Osteoblast (primary cell): ENCODE results near the gene ATP7B. TPM values are rescaled to one million over a fixed set of nuclear protein-coding genes. Genes with fewer than 3 reads are reported as not detected.

Source experiments
- DNase-seq: peaks from one replicate; pipeline ENCODE4 v3.0.0; 2011; ENCODE audit warnings: low spot score, mixed read lengths; ENCODE audit not compliant: insufficient read length; ENCODE audit errors: missing footprints
- H2AFZ ChIP-seq: 2 replicates; pipeline ENCODE4 v1.6.0; 2011; ENCODE audit warnings: mild to moderate bottlenecking, low read length
- H3K27ac ChIP-seq: 2 replicates; pipeline ENCODE4 v1.5.1; 2011; ENCODE audit warnings: mild to moderate bottlenecking, low read depth, low read length, moderate library complexity
- H3K27me3 ChIP-seq: 2 replicates; pipeline ENCODE4 v1.6.0; 2012; ENCODE audit warnings: mild to moderate bottlenecking, control low read depth, inconsistent platforms, low read length, moderate library complexity; ENCODE audit not compliant: insufficient read depth
- H3K36me3 ChIP-seq: 2 replicates; pipeline ENCODE4 v1.5.1; 2011; ENCODE audit warnings: mild to moderate bottlenecking, low read length, control low read depth, moderate library complexity; ENCODE audit not compliant: insufficient read depth
- H3K4me1 ChIP-seq: 2 replicates; pipeline ENCODE4 v1.5.1; 2011; ENCODE audit warnings: mild to moderate bottlenecking, low read length, control low read depth, moderate library complexity; ENCODE audit not compliant: insufficient read depth
- H3K4me2 ChIP-seq: 2 replicates; pipeline ENCODE4 v1.6.0; 2011; ENCODE audit warnings: mild to moderate bottlenecking, low read length; ENCODE audit not compliant: insufficient read depth
- H3K4me3 ChIP-seq: fragments of 200-600 bp; sonication (generic); 3 replicates; pipeline ENCODE4 v1.5.1; 2012; ENCODE audit warnings: mild to moderate bottlenecking, low read length, inconsistent platforms; ENCODE audit not compliant: insufficient read depth
- H3K79me2 ChIP-seq: 2 replicates; pipeline ENCODE4 v1.6.0; 2012; ENCODE audit warnings: mild to moderate bottlenecking, low read length, control low read depth, inconsistent platforms; ENCODE audit not compliant: insufficient read depth
- H3K9me3 ChIP-seq: 2 replicates; pipeline ENCODE4 v1.5.1; 2011; ENCODE audit warnings: low read depth, low read length, control low read depth
- H4K20me1 ChIP-seq: 2 replicates; pipeline ENCODE4 v1.6.0; 2012; ENCODE audit warnings: mild to moderate bottlenecking, low read length, control low read depth; ENCODE audit not compliant: insufficient read depth
- CTCF ChIP-seq: IDR thresholded peaks from 2 replicates; pipeline ENCODE4 v1.5.1; 2011; ENCODE audit warnings: mild to moderate bottlenecking, low read depth, low read length, moderate library complexity; ENCODE audit errors: extremely low read depth
- total RNA-seq: library from RNA; depleted of rRNA; stranded (reverse); fragments of >200 nt; gene quantifications from 2 replicates; pipeline ENCODE4 v1.2.3, GENCODE V29; 2012

ATP7B gene
- total RNA-seq, 1 donor = 4.0 TPM

DNA sequence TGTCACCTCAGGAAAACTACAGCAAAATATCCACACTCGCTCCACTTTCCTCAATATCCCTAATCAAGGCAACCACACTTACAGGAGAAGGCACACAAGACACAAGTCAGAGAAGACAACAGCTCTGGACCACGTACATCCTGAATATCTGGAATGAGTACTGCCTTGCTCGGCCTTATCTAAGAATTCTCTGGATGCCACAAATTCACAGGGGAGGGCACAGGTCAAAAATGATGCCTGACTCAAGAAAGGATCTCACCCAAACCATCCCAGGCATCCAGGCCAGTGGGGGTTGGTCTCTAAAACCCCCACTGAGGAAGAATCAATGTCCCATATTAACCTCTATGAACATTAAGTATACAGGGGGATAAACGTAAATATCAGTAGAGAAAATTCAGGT lies 29.9 kb downstream of the ATP7B start:
- Histone ChIP-seq H3K4me1 (peaks cover 11% of the 10 kb centered on the region), H3K4me2 (peak overlapping the region; percentile 68), H3K9me3 (no peaks in the 10 kb centered on the region), H3K27ac (peak overlapping the region; percentile 42), H3K27me3 (no peaks in the 10 kb centered on the region), H3K36me3 (no peaks in the 10 kb centered on the region), H2AFZ (peak overlapping the region; percentile 42), H3K79me2 (no peaks in the 10 kb centered on the region), H3K4me3 (peak overlapping the region; percentile 41), H4K20me1 (no peaks in the 10 kb centered on the region)
- TF ChIP-seq CTCF = no peak
- no peak for DNase-seq

- Histone ChIP-seq H3K4me2 (peak overlapping the region; percentile 68), H3K79me2 (no peaks in the 10 kb centered on the region), H3K4me3 (peak overlapping the region; percentile 41), H3K4me1 (peaks cover 11% of the 10 kb centered on the region), H3K36me3 (no peaks in the 10 kb centered on the region), H4K20me1 (no peaks in the 10 kb centered on the region), H3K27ac (peak overlapping the region; percentile 42), H2AFZ (peak overlapping the region; percentile 42), H3K27me3 (no peaks in the 10 kb centered on the region), H3K9me3 (no peaks in the 10 kb centered on the region)
- TF ChIP-seq CTCF = no peak
- DNase-seq = no peak
These were observed 30.3 kb downstream of the ATP7B start for GRCh38 chr13:51980908-51981307.

DNA sequence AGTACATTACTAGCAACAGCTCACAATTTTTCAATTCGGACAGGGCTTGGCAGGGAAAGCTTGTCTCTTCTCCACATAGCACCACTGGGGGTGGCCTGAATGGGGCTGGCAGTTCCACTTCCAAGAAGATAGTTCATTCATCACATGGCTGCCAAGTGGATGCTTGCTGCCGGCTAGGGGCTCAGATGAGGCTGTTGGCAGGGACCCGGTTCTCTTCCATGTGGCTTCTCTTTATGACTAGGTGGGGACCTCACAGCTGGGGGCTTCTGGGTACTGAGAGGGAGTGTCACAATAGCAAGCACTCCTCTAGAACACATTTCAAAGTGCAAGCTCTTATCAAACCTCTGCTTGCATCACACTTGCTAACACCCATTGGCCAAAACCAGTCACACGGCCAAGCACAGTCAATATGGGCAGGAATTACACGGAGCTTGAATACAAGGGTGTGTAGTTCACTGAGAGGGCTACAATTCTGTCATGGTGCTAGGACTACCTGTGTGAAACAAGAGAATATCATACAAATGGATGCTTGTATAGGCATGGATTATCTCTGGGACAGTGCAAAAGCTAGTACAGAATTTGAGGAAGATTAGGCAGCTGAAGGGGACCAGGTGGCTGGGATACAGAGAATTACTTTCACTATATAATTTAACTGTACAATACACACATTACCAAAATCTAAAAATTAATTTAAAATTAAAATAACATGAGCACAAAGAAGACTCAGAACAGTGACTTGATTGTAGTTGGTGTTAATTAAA lies 32.3 kb downstream of the ATP7B start:
- Histone ChIP-seq H3K4me3 (no peak overlapping the region), H3K9me3 (no peaks in the 10 kb centered on the region), H3K27ac (no peak overlapping the region), H3K36me3 (no peaks in the 10 kb centered on the region), H2AFZ (no peak overlapping the region), H4K20me1 (no peaks in the 10 kb centered on the region), H3K4me2 (no peak overlapping the region), H3K27me3 (no peaks in the 10 kb centered on the region), H3K4me1 (peaks cover 11% of the 10 kb centered on the region), H3K79me2 (no peaks in the 10 kb centered on the region)
- TF ChIP-seq CTCF = no peak
- DNase-seq = no peak

DNA sequence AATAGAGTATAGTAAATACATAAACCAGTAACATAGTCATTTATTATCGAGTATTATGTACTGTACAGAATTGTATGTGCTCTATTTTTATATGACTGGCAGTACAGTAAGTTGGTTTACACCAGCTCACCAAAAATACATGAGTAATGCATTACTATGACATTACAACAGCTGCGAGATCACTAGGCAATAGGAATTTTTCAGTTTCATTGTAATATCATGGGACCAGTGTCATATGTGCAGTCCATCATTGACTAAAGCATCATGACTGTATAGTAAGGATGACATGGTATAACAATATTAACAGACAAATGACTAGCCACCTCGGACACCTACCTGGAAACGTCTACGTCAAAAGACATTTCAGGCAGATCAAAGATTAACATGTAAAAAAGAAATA lies 33.6 kb downstream of the ATP7B start:
- no peak overlapping the region for H3K4me2 ChIP-seq
- no peaks in the 10 kb centered on the region for H3K27me3 ChIP-seq
- H4K20me1 ChIP-seq = no peaks in the 10 kb centered on the region
- TF ChIP-seq CTCF = no peak
- H3K27ac ChIP-seq = no peak overlapping the region
- no peaks in the 10 kb centered on the region for H3K36me3 ChIP-seq
- no peak overlapping the region for H3K4me3 ChIP-seq
- no peak overlapping the region for H2AFZ ChIP-seq
- H3K9me3 ChIP-seq = no peaks in the 10 kb centered on the region
- peaks cover 11% of the 10 kb centered on the region for H3K4me1 ChIP-seq
- H3K79me2 ChIP-seq = no peaks in the 10 kb centered on the region
- no peak for DNase-seq
